Articular chondrocyte of knee joint (primary cell): ENCODE results near the gene ADORA2B. TPM values are rescaled to one million over a fixed set of nuclear protein-coding genes. Genes with fewer than 3 reads are reported as not detected.

Experiments
- total RNA-seq: library from RNA; depleted of rRNA; stranded (reverse); fragments of >200 nt; gene quantifications from 2 replicates; pipeline ENCODE4 v1.2.3, GENCODE V29; 2012

ADORA2B gene
- 5.1 and 7.8 TPM in 2 replicates for total RNA-seq

DNA sequence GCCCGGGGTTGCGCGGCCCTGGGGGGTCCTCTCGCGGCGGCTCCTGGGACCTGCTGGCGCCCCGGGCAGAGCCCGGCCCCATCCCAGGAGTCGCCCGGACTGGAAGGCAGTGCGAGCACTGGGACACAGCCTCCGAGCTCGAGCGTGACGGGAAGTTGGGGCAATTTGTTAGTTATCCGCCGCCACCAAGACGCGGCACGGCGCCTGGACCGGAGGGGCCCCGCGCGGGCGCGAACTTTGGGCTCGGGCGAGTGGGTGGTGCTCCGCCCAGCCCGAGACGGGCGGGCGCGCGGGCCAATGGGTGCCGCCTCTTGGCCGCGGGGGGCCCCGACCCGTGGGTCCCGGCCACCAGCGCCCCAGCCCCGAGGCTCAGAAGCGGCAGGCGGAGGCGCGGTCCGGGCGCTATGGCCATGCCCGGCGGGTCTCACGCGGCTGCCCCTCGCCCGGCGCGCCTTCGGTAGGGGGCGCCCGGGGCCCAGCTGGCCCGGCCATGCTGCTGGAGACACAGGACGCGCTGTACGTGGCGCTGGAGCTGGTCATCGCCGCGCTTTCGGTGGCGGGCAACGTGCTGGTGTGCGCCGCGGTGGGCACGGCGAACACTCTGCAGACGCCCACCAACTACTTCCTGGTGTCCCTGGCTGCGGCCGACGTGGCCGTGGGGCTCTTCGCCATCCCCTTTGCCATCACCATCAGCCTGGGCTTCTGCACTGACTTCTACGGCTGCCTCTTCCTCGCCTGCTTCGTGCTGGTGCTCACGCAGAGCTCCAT lies at the start of gene ADORA2B:
Gene ADORA2B, plus strand, starts transcription at position 372 of the 768 bp plus-strand sequence. Its CDS starts 119 bp downstream, at position 491.

DNA sequence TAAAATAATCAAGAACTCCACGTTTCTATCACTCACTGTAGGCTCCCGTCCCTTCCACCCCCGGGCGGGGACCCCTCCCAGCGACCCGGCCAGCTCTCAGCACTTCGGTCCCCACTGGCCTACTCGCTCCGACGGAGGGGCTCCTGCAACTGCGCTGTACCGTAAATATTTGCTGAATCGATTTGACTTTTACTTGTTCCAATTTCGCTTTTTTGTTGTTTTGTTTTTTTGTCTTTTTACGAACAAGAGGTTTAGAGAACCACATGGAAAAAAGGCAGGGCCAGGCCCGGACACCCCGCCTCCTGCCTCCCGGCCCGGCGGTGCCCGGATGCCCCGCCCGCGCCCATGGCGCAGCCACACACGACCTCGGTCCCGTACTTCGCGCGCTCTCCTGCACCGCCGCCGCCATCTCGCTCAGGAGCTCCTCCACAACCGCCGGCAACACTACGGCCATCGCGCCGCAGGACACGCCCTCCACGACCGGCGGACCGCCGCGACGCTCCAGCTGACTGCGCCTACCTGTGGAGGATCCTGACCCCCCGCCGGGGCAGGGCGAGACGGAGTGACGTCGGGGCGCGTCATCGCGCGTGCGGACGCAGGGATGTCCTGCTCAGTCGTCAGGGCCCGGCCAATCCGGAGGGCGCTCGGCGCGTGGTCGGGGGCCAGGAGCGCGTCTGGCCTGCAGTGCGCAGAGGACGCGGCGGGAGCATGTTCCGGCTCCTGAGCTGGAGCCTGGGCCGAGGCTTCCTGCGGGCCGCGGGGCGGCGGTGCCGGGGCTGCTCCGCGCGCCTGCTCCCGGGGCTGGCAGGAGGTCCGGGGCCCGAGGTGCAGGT lies 54.4 kb downstream of the ADORA2B start, which contains the start of the genes TTC19 and ZSWIM7:
Gene TTC19, plus strand, starts transcription at position 684 of the 833 bp plus-strand sequence. Its CDS starts 25 bp downstream, at position 709.
Gene ZSWIM7, minus strand, starts transcription at position 564 of the 833 bp plus-strand sequence. Its CDS starts 110 bp downstream, at position 454.

Other genes starting within 250 kb of the ADORA2B start
- 39.1 and 54.3 TPM in 2 replicates for gene ZNF286A, start 245.4 kb upstream of the ADORA2B start, total RNA-seq
- 0.11 and 0.13 TPM in 2 replicates for gene TBC1D26, start 212.8 kb upstream of the ADORA2B start, total RNA-seq
- 14.4 and 17.1 TPM in 2 replicates for gene ZSWIM7, start 54.6 kb downstream of the ADORA2B start, total RNA-seq
- 31.1 and 34.8 TPM in 2 replicates for gene TTC19, start 54.7 kb downstream of the ADORA2B start, total RNA-seq